CD14-positive monocyte (primary cell): ENCODE results near the gene SMAD1. TPM values are rescaled to one million over a fixed set of nuclear protein-coding genes. Genes with fewer than 3 reads are reported as not detected.

ENCODE experiments used
- DNase-seq, 3 donors: peaks; one replicate each; pipeline ENCODE4 v3.0.0-alpha.2; 2011 to 2022
- H2AFZ ChIP-seq: 2 replicates; pipeline ENCODE4 v1.6.0; 2012; ENCODE audit warnings: mild to moderate bottlenecking, low read depth, low read length, inconsistent platforms; ENCODE audit not compliant: insufficient read depth, poor library complexity, severe bottlenecking
- H3K27ac ChIP-seq, 2 donors: 1 replicate in 1 of 2; 2 replicates in 1 of 2; pipeline ENCODE4 v1.5.1; 2012 to 2013; ENCODE audit warnings: low read length in 2 of 2, control low read depth in 1 of 2, inconsistent platforms in 1 of 2, low read depth in 1 of 2, mild to moderate bottlenecking in 1 of 2
- H3K27me3 ChIP-seq, 2 donors: one replicate each; pipeline versions ENCODE4 v1.6.0 to v1.6.1; 2011 to 2013; ENCODE audit warnings: low read length in 2 of 2; ENCODE audit not compliant: control insufficient read depth in 2 of 2, insufficient read depth in 2 of 2
- H3K36me3 ChIP-seq, 2 donors: replicated peaks in 1 of 2; 1 replicate in 1 of 2; 2 replicates in 1 of 2; pipeline versions ENCODE4 v1.5.1 to v1.6.1; 2012 to 2013; ENCODE audit warnings: low read length in 2 of 2, control low read depth in 1 of 2, inconsistent platforms in 1 of 2, mild to moderate bottlenecking in 1 of 2; ENCODE audit not compliant: insufficient read depth in 2 of 2, control insufficient read depth in 1 of 2
- H3K4me1 ChIP-seq, 2 donors: 1 replicate in 1 of 2; 2 replicates in 1 of 2; pipeline versions ENCODE4 v1.5.1 to v1.6.1; 2012 to 2013; ENCODE audit warnings: low read length in 2 of 2, control low read depth in 1 of 2, inconsistent platforms in 1 of 2, mild to moderate bottlenecking in 1 of 2, moderate library complexity in 1 of 2; ENCODE audit not compliant: insufficient read depth in 2 of 2, control insufficient read depth in 1 of 2
- H3K4me2 ChIP-seq: replicated peaks from 2 replicates; pipeline ENCODE3; 2012; ENCODE audit warnings: low read length, moderate library complexity, mild to moderate bottlenecking; ENCODE audit not compliant: poor library complexity, severe bottlenecking; ENCODE audit errors: extremely low read depth
- H3K4me3 ChIP-seq, 3 experiments: fragments of 200-600 bp in 1 of 3; sonication (generic) in 1 of 3; replicated peaks in 1 of 3; 1 replicate in 2 of 3; 2 replicates in 1 of 3; pipeline ENCODE4 v1.5.1; 2011 to 2013; ENCODE audit warnings: low read length in 3 of 3, mild to moderate bottlenecking in 3 of 3, control low read depth in 2 of 3, low read depth in 2 of 3, inconsistent platforms in 1 of 3, moderate library complexity in 1 of 3
- H3K79me2 ChIP-seq: 2 replicates; pipeline ENCODE4 v1.6.0; 2012; ENCODE audit warnings: mild to moderate bottlenecking, control low read depth, inconsistent platforms, low read length, moderate library complexity; ENCODE audit not compliant: insufficient read depth
- H3K9ac ChIP-seq: 2 replicates; pipeline ENCODE4 v1.6.0; 2017; ENCODE audit warnings: low read length, mild to moderate bottlenecking; ENCODE audit not compliant: insufficient read depth, poor library complexity, severe bottlenecking
- H3K9me3 ChIP-seq, 2 donors: replicated peaks in 1 of 2; 1 replicate in 1 of 2; 2 replicates in 1 of 2; pipeline versions ENCODE4 v1.5.1 to v1.6.1; 2012 to 2013; ENCODE audit warnings: low read length in 2 of 2, control low read depth in 1 of 2; ENCODE audit not compliant: control insufficient read depth in 1 of 2, insufficient read depth in 1 of 2
- H4K20me1 ChIP-seq: 2 replicates; pipeline ENCODE4 v1.6.0; 2012; ENCODE audit warnings: mild to moderate bottlenecking, low read length, control low read depth, moderate library complexity; ENCODE audit not compliant: insufficient read depth
- H3K27ac Mint-ChIP-seq, 7 donors: one replicate each; pipeline ENCODE4 v1.8.0; 2020; ENCODE audit warnings: mild to moderate bottlenecking in 7 of 7, mixed read lengths in 7 of 7, moderate library complexity in 6 of 7, inconsistent platforms in 2 of 7
- H3K27me3 Mint-ChIP-seq, 3 donors: one replicate each; pipeline ENCODE4 v1.8.0; 2021 to 2022; ENCODE audit warnings: low read depth in 3 of 3, mild to moderate bottlenecking in 3 of 3, mixed read lengths in 3 of 3, moderate library complexity in 3 of 3, inconsistent platforms in 1 of 3
- H3K36me3 Mint-ChIP-seq, 2 donors: one replicate each; pipeline ENCODE4 v1.8.0; 2020; ENCODE audit warnings: mixed read lengths in 2 of 2, inconsistent platforms in 1 of 2, mild to moderate bottlenecking in 1 of 2
- H3K4me1 Mint-ChIP-seq: one replicate; pipeline ENCODE4 v1.8.0; 2020; ENCODE audit warnings: mild to moderate bottlenecking, mixed read lengths
- H3K4me3 Mint-ChIP-seq, 2 donors: one replicate each; pipeline ENCODE4 v1.8.0; 2020; ENCODE audit warnings: mild to moderate bottlenecking in 2 of 2, mixed read lengths in 2 of 2, moderate library complexity in 1 of 2
- H3K9me3 Mint-ChIP-seq, 7 donors: one replicate each; pipeline ENCODE4 v1.8.0; 2020 to 2022; ENCODE audit warnings: mixed read lengths in 7 of 7, mild to moderate bottlenecking in 6 of 7, moderate library complexity in 6 of 7, inconsistent platforms in 2 of 7
- WGBS: methylation state at CpG from one replicate; pipeline ENCODE4 v1.1.5; 2013; ENCODE audit warnings: missing lambda C conversion rate; ENCODE audit not compliant: insufficient coverage; 5-methylcytosine and 5-hydroxymethylcytosine counted together
- intact Hi-C, 2 donors: fragments of 100-400 bp; cut with micrococcal nuclease; formaldehyde crosslinking; loops; one replicate each; pipeline versions ENCODE4 v1.15.0 to v1.15.1; 2023
- polyA plus RNA-seq, 3 donors: library from polyadenylated mRNA; depleted of rRNA in 1 of 3; unstranded in 2 of 3; stranded (reverse) in 1 of 3; fragments of 300-500 nt in 2 of 3; fragments of >200 nt in 1 of 3; fragmentation: Illumina TruSeq in 2 of 3; gene quantifications; 1 replicate in 2 of 3; 2 replicates in 1 of 3; pipeline ENCODE4 v1.2.3, GENCODE V29; 2012 to 2021
- TF ChIP-seq, protein P1 (sequence below): fragments of 200-600 bp; IDR thresholded peaks from one replicate; pipeline ENCODE4 v1.8.0; 2022; ENCODE audit warnings: antibody characterized with exemption, mild to moderate bottlenecking

Gene SMAD1
- polyA plus RNA-seq, 3 donors, result 8.2 to 14.4 (median 8.7) TPM

DNA sequence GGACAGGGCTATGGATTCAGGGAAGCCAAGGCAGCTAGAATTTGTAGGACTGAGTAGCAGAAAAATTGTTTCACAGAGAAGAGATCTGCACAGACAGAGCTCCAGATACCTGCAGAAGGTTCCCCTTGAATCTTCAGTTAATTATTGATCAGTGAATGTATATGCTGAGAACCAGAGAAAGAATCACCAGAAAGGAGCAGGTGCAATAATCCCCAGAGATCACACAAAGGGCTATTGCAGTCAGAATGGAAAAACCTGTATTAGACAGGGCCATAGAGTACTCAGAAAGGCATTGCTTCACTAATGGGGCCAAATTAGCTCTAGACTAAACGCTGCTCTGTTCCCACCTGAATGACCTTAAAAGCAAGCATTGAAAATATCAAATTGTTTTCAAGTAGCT is 35.5 kb upstream of the SMAD1 start:
- H2AFZ ChIP-seq, result no peak overlapping the region
- no peaks in the 10 kb centered on the region for H4K20me1 ChIP-seq
- H3K4me1 Mint-ChIP-seq, result peaks cover 3% of the 10 kb centered on the region
- H3K9ac ChIP-seq, result no peak overlapping the region
- WGBS, result 100% methylated on average over 1 of the region's 1 CpG
- H3K36me3 Mint-ChIP-seq, result no peaks in the 10 kb centered on the region
- intact Hi-C loops, result no loop called here
- no peak for DNase-seq
- no peak overlapping the region for H3K27ac Mint-ChIP-seq
- peaks cover 0 to 3% (median 2%) of the 10 kb centered on the region in 3 donors for H3K27me3 Mint-ChIP-seq
- H3K4me3 ChIP-seq, result no peak overlapping the region
- no peaks in the 10 kb centered on the region for H3K4me1 ChIP-seq
- H3K4me2 ChIP-seq, result no peak overlapping the region
- H3K4me3 Mint-ChIP-seq, result no peak overlapping the region
- no peaks in the 10 kb centered on the region for H3K79me2 ChIP-seq
- H3K9me3 ChIP-seq, result peaks cover 0 to 2% of the 10 kb centered on the region in 2 donors
- no peaks in the 10 kb centered on the region for H3K36me3 ChIP-seq
- TF ChIP-seq, protein P1, sequence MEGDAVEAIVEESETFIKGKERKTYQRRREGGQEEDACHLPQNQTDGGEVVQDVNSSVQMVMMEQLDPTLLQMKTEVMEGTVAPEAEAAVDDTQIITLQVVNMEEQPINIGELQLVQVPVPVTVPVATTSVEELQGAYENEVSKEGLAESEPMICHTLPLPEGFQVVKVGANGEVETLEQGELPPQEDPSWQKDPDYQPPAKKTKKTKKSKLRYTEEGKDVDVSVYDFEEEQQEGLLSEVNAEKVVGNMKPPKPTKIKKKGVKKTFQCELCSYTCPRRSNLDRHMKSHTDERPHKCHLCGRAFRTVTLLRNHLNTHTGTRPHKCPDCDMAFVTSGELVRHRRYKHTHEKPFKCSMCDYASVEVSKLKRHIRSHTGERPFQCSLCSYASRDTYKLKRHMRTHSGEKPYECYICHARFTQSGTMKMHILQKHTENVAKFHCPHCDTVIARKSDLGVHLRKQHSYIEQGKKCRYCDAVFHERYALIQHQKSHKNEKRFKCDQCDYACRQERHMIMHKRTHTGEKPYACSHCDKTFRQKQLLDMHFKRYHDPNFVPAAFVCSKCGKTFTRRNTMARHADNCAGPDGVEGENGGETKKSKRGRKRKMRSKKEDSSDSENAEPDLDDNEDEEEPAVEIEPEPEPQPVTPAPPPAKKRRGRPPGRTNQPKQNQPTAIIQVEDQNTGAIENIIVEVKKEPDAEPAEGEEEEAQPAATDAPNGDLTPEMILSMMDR, result no peak
- H3K9me3 Mint-ChIP-seq, result peaks cover 0 to 10% (median 5%) of the 10 kb centered on the region in 7 donors
- no peak overlapping the region for H3K27ac ChIP-seq
- no peaks in the 10 kb centered on the region for H3K27me3 ChIP-seq

DNA sequence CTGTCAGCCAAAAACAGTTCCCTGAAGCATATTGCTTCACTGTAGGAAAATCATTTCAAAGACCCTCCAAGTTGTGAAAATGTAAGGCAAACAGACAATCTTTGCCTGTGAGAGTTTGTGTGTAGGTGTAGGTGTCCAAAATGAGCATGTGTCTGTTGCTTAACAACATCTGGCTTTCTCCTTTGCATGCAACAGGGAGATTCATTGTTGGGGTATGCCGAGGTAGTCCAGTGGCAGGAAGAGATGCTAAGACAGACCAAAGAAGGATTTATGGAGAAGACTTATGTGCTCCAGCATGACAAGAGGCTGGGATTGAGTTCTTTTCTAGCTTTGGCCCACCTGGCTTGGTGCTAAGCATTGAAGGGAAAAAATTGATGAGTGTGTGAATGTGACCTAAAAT is 29.8 kb upstream of the SMAD1 start:
- Mint-ChIP-seq H3K4me1 (peaks cover 3% of the 10 kb centered on the region), H3K9me3 (peaks cover 2 to 8% (median 6%) of the 10 kb centered on the region in 7 donors), H3K27ac (no peak overlapping the region), H3K4me3 (no peak overlapping the region), H3K27me3 (no peaks in the 10 kb centered on the region), H3K36me3 (no peaks in the 10 kb centered on the region)
- Histone ChIP-seq H3K4me1 (no peaks in the 10 kb centered on the region), H3K79me2 (no peaks in the 10 kb centered on the region), H2AFZ (no peak overlapping the region), H3K36me3 (no peaks in the 10 kb centered on the region), H4K20me1 (no peaks in the 10 kb centered on the region), H3K4me3 (no peak overlapping the region), H3K27me3 (no peaks in the 10 kb centered on the region), H3K27ac (no peak overlapping the region), H3K9ac (no peak overlapping the region), H3K9me3 (no peaks in the 10 kb centered on the region), H3K4me2 (no peak overlapping the region)
- TF ChIP-seq, protein P1, result no peak
- intact Hi-C loops, result no loop called here
- WGBS, result 100% methylated on average over 1 of the region's 1 CpG
- no peak for DNase-seq
